Measurements from ENCODE around the gene BLMH.
"Not testable (repeated sequence)": the region's sequence is repeated elsewhere in the genome, so short reads cannot be mapped to it uniquely, and the experiment has no call there.

BLMH gene

DNA sequence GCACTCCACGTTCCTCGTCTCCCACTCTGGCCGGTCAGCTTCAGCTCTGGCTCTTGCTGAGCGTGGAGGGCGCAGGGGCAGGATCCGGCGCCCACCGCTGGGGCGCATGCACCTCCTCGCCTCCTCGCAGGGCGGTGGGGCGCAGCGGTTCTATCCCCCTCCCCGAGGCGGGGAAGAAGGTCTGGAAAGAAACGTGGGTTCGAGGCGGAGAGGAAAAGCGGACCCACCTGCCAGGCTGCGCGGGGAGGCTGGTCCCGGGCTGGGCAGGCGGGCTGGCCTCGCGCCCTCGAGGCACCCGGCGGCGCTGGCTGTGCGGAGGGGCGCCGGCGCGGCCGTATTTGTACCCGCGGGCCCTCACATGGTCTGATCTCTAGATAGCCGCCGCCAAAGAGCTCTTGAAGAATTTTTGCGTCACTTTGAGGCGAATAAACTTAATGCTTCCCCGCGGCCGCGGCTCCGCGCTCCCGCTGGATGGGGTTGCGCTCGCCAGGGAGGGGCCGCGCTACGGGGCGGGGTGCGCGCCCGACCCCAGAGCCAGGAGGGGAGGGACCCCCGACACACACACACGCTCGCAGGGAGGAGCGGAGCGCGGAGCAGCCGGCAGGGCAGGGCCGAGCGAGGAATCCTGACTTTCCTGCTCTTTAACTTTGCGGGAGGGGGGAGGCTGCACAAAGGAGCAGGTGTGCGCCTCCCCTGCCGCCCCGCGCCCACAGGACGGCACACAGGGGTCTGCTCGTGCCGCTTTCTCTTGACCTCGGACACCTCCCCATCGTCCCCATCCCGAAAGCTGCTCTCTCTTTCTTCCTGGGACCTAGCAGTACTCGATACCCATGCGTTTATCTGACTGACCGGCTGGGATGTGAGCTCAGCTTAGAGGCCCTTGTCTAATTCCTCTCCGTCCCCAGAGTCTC, 56.1 kb downstream of the BLMH start, which contains the start of gene SLC6A4:
Gene SLC6A4, minus strand, starts transcription at position 312 of the 911 bp plus-strand sequence. CDS start 13,739 bp downstream, outside the sequence.
- DNase-seq (ENCODE audit: low read depth, low spot score), result no peak
- H3K4me3 ChIP-seq (ENCODE audit: low read length), result peak within 1 kb of the TSS; percentile 21

DNA sequence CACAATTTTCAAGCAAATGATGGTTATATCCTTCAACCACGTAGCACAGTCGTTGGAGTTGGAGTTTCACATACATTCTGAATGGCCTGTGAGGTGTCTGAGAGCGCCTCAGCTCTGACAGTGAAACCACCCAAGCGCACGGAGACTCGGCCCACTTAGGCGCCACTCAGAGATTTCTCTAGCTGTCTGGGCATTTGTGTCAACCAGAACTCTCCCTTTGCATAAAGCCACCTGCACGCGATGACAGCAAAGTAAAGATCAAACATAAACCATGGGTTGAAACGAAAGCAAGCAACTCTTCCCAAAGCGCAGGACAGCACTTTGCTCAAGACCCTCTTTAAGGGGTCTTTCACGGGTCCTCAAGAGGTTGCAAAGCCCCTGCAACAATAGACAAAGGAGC, 56.8 kb downstream of the BLMH start:
- H3K4me3 ChIP-seq (ENCODE audit: low read length), result no peak overlapping the region
- DNase-seq (ENCODE audit: low read depth, low spot score), result no peak

DNA sequence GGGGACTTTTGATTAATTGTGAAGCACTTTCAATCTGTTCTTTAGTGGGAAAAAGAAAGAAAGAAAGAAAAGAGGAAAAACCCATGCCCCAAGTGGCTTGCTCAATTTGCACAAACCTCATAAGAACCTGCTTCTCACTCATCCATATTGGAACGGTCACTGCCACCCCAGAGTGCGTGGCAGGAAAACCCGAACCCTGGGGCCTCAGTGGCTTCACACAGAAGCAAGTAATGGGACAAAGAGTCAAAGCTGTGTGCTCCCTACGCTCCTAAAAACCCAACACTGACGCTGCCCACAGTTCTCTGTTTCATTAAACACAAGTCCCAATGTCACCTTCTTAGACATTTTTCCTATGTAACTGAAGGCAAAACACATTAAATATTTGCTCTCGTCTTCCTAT, 57.4 kb downstream of the BLMH start:
- no peak overlapping the region for H3K4me3 ChIP-seq (ENCODE audit: low read length)
- no peak for DNase-seq (ENCODE audit: low read depth, low spot score)

DNA sequence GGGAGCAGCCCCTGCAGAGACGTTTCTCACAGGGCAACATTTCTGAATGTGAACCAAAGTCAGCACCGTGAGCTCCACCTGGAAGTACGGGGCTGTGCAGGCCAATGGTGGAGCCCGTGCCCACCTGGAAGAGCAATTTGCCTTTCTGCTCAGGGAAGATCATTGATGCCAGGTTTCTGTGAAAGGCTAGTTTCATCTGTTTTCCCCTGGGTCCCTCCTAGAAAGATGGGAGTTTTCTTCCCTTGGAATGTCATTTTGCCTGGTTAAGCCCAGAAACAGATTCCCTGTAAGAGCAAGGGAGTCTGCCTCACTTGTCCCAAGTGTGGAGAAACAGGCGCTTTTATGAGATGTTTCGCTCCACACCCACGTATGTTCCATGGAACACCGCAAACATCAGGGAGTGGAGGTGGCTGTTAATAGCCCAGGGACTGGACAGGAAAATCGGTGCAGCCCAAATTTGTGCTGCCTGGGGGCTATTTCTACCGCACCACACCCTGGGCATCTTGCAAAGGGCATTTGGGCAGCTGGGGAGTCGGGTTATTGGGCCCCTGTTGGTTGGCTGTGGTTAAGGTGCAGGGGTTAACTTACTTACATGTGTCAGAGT, 58.8 kb downstream of the BLMH start:
- H3K4me3 ChIP-seq (ENCODE audit: low read length), result no peak overlapping the region
- DNase-seq (ENCODE audit: low read depth, low spot score), result no peak

DNA sequence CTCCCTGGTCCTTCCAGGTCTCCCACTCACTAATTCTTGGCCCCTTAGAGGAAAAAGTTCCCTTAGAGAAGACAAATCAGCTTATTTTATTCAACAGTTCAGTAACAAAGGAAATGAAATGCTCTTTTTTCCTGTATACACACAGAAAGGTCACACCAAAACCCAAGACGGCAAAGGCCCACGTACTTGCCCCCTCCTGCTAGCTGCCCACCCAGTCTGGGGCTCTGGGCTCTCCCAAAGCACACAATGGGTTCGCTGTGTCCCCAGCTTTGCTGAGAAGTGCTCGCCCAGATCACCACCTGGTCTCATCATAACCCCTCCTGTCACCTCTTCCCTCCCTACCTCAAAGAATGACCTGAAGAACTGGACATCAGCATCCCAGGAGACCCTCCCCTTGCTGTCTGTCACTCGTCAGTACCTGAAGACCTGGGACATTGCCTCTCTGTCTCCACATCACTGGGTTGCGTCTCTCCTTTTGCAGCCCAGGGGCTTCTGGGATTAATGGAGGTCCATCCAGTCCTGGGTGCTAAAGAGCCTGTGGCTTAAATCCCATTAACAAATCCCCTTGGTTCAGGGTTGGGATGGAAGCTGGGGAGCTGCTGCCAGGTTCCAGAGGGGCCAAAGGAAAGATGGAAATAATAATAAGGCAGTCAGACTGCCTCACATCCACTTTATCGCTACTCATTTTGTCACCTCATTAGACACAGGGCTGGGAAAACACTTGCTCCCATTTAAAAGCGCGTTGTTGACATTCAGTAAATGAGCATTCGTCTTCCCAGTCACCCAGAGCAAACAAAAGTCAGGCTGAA, 59.5 kb downstream of the BLMH start:
- H3K4me3 ChIP-seq (ENCODE audit: low read length), result no peak overlapping the region
- DNase-seq (ENCODE audit: low read depth, low spot score), result no peak

DNA sequence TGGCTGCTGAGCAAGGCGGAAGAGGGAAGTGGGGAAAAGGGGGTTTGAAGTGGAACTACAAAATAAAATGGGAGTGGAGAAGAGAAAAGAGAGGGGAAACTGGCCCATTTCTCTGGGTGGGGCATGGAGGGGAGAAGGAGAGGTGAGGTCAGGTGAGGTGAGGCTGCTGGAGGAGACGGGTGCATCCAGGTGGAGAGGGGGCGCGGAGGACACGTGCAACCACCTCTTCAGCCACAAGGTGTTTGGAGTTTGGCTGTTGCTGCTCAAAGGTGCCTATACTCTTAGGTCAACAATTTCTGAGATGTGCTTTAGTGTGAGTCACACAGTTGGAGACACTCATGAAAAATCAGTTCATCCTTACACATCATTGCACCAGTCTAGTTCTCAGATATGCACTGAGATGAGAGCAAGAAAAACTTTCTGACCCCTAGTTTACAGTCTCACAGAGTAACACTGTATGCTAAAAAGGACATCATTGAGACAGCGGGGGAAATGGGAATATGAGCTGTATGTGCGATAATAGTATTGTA, 61.1 kb downstream of the BLMH start:
- DNase-seq (ENCODE audit: low read depth, low spot score), result no peak

DNA sequence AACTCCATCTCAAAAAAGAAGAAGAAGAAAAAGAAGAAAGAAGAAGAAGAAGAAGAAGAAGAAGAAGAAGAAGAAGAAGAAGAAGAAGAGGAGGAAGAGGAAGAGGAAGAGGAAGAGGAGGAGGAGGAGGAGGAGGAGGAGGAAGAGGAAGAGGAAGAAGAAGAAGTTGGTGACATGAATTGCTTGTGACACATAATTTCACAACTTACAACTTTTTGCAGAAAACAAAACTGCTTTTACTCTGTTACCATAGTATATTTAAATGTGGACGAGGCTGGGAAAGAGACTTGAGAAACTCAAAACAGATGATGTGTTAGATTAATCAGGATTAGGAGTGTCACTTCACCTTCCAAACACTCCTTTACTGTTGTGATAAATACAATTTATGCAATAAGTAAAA, 61.7 kb downstream of the BLMH start:
- DNase-seq (ENCODE audit: low read depth, low spot score); H3K4me3 ChIP-seq (ENCODE audit: low read length): not testable (repeated sequence)

More for the DNA sequence above, 61.1 kb downstream of the BLMH start:
- H3K4me3 ChIP-seq (ENCODE audit: low read length), result no peak overlapping the region

DNA sequence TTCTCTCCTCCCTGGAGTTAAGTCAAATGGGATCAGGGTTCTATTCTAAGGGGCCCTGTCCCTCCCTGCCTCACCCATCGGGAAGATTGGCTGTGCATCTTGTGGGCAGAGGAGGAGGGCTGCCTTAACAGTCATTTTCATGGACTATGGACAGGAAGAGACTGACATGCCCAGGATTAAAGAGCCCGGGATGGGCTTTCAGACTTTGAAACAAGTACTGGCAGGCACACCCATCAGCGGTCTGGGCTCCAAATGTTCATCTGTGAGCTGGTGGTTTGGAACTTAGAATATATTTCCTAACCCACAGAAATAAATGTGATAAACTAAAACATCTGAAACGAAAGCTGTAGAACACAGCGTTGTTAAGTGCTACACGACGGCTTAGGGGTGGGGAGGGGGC, 62.7 kb downstream of the BLMH start:
- no peak for DNase-seq (ENCODE audit: low read depth, low spot score)
- no peak overlapping the region for H3K4me3 ChIP-seq (ENCODE audit: low read length)

DNA sequence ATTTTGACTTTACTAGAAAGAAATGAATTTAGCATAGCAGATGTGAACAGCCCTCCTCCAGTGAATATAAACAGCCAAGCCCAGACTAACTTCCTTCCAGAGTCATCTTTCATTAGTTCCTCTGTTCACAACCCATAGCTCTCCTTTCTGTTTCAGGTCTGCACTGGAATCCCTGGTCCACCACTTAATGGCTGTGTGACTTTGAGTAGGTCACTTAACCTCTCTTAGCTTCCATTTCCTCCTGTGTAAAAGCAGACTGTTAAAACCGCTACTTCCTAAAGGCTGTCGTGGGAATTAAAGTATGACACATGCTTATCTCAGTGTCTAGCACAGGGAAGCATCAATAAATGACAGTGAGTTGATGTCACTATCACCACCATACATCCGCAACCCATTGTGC, 63.7 kb downstream of the BLMH start:
- no peak for DNase-seq (ENCODE audit: low read depth, low spot score)
- no peak overlapping the region for H3K4me3 ChIP-seq (ENCODE audit: low read length)

DNA sequence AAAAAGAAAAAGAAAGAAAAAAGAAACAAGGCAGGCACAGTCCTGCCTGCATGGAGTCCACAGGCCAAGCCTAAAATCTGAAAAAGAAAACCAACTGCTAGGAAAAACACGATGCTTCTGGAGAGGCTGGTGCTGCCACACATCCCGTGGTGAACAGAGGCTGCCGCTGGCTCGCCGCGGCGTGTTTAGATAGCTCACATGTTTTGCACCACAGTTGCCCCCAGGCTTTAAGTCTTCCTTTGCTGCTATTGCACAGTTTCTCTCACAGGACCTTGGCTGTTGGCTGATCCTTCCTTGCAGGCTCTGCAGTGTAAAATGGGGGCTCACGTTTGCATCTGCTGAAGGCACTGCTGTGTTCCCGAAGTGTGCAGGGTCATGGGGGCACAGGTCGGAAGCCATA, 64.9 kb downstream of the BLMH start:
- H3K4me3 ChIP-seq (ENCODE audit: low read length), result no peak overlapping the region

DNA sequence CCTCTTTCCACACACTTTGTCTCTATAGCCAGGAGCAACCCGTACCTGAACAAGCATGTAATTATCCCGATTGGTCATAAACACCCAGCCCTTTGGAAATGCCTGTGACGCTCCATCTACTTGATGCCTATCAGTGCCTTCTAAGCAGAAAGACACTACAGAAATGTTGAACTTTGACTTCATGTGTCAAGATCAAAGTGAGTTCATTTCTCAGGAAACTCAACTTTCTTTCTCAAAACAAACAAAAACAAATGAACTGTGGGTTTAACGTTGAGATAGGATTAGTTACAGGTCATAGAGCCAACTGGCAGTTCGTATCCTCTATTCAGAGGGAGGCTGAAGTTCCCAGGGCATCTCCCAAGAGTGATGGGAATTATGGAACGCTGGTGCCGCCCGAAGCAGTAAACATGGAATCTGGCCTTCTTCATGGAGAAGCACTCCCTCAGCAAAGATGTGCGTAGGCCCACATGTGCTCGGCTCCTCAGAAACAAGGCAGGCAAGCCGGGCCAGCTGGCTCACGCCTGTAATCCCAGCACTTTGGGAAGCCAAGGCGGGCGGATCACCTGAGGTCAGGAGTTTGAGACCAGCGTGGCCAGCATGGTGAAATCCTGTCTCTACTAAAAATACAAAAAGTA, 65.7 kb downstream of the BLMH start:
- no peak for DNase-seq (ENCODE audit: low read depth, low spot score)
- no peak overlapping the region for H3K4me3 ChIP-seq (ENCODE audit: low read length)

More for the DNA sequence above, 64.9 kb downstream of the BLMH start:
- peak; percentile 5 for DNase-seq (ENCODE audit: low read depth, low spot score)

DNA sequence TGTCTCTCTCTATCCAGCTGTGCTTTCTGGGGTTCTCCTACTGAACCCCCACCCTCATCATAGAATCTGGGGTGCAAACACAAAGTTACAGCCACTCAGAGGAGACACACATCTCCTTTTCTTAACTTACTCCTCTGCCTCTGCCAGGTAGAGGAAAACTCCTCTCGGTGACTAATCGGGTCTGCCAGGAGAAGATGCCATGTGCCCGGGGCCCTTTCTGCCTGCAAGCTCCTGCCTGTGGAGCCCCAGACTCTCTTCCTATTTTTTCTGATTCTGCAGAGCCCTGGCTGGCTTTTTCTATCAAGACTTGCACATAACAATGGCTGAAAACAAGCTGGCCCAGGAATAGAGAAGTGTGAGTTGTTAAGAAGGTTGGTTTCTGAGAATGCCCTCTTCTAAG, 66.6 kb downstream of the BLMH start:
- DNase-seq (ENCODE audit: low read depth, low spot score), result no peak
- no peak overlapping the region for H3K4me3 ChIP-seq (ENCODE audit: low read length)

DNA sequence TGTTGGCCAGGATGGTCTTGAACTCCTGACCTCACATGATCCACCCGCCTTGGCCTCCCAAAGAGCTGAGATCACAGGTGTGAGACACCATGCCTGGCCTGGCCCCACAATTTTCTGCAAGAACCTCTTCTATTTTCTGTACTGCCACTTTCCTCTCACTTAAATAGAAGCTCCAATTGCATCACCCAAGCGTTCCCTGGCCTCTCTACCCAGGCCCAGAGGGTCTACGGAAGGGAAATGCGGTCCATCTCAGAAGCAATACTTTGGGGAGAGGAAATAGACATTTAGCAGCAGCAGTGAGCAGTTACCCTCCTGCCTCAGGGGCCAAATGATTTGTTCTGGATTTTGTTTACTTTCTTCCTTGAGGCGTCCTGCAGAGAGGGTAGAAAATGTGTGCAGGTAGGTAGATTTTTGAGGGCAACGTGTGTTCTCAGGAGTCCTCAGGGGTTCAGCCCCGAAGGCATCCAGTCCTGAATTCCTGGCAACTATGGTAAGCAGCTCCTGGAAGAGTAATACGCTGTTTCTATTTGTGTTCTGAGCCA, 67.3 kb downstream of the BLMH start:
- no peak overlapping the region for H3K4me3 ChIP-seq (ENCODE audit: low read length)
- no peak for DNase-seq (ENCODE audit: low read depth, low spot score)

DNA sequence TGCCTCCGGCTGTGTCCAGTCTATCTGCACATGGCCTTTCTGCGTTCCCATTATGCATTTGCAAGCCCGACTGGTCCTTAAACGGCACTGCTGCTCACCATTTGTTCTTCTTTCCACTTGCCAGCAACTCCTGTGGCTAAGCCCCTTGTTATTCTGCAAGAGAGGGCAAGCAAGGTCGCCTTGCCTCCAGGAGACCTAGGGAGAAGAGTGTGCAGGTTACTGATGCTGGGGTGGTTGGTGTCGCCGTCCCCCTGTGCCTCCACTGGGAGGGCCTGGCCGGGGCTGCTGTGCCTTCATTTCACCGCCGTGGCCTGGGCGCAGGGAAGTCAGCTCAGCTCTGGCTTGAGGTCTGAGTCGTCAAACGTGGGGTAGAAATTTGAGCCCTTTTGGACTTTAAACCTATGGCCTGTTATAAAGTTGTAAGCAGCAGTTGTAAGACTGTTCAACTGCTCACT, 69.0 kb downstream of the BLMH start:
- DNase-seq (ENCODE audit: low read depth, low spot score), result no peak
- no peak overlapping the region for H3K4me3 ChIP-seq (ENCODE audit: low read length)

DNA sequence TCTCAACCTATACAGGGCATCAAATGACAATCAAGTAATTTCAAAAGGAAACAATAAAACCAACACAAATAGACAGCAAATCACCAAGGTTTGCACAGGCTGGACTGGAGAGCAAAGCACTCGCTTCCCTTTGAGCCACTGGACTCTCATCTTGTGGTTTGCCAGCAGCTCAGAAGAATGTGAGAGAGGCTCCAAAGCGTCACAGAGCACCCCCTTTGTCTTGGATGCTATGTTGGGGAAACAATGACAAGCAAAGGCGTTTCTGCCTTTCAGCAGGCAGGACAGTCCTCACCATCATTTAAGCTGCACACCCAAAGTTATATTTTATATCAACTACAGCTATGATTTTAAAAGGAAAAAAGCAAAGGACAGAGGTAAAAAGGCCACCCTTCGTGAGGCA, 69.5 kb downstream of the BLMH start:
- no peak for DNase-seq (ENCODE audit: low read depth, low spot score)
- H3K4me3 ChIP-seq (ENCODE audit: low read length), result no peak overlapping the region

DNA sequence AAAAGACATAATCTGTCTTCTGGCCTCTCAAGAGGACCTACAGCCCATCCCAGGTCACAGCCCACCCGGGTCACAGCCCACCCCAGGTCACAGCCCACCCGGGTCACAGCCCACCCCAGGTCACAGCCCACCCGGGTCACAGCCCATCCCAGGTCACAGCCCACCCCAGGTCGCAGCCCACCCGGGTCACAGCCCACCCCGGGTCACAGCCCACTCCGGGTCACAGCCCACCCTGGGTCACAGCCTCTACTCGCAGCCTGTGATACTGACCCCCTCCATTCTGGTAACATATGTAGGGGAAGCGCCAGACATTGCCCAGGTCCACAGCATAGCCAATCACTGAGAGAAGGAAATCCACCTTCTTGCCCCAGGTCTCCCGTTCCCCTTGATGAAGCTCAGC, 70.4 kb downstream of the BLMH start:
- no peak overlapping the region for H3K4me3 ChIP-seq (ENCODE audit: low read length)
- DNase-seq (ENCODE audit: low read depth, low spot score), result no peak

DNA sequence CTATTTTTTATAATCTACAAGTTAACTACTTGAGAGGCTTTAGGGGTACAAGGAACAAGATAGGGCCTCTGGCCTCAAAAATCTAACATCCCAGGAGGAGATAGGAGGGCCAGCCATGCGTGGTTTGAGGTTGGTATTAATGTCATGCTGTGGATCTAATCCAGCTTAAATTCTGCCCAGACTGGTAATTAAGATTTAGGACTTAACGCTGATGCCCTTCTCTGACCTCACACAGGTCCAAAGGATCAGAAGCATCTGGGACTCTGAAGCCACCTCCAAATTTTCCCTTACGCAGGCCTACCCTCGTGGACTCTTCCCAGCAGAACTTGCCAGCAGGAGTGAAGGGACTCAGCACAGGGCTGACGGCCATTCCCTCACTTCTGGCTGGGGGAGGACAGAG, 71.3 kb downstream of the BLMH start:
- DNase-seq (ENCODE audit: low read depth, low spot score), result no peak
- H3K4me3 ChIP-seq (ENCODE audit: low read length), result no peak overlapping the region

DNA sequence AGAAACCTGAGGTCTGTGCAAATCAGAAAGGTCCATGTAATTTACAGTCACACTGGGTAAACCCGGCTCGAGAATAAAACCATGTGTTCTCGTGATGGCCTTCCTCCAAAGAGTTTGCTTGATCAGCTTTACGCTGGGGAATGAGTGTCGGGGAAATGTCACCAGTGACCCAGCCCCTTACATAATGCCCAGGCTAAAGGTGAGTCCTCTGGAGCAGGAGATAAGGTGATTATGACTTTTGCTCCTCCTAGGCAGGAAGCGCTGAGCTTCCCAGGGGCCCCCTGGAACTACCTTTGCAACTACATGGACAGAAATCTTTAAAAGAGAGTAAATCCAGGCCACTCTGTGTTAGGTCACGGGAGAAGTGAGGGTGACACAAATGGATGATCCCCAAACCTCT, 71.9 kb downstream of the BLMH start:
- DNase-seq (ENCODE audit: low read depth, low spot score), result no peak
- H3K4me3 ChIP-seq (ENCODE audit: low read length), result no peak overlapping the region

DNA sequence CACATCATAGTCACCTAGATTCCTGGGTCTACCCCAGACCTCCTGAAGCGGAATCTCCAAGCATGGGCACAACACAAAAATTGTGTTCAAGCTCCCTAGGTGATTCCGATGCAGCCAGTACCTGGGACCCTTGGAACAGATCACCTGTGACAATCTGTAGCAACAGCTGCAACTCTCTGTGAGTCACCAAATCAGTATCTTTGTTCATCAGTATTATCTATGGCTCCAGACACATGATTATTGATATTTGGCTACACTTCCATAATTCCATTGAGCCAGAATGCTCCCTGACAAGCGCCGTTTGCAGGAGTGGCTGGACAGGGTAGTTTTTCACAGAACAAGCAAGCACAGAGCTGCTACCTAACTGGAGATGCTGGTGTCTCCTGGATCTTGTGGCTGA, 72.4 kb downstream of the BLMH start:
- no peak for DNase-seq (ENCODE audit: low read depth, low spot score)
- H3K4me3 ChIP-seq (ENCODE audit: low read length), result no peak overlapping the region
